Mesothelial cell of epicardium (in vitro differentiated cells): ENCODE measurements around the gene SOX6. TPM values are rescaled to one million over a fixed set of nuclear protein-coding genes. Genes with fewer than 3 reads are reported as not detected.
A peak's percentile ranks its signal among the peaks of the same experiment; 100 is the strongest.
"Not testable (repeated sequence)": the region's sequence is repeated elsewhere in the genome, so short reads cannot be mapped to it uniquely, and the experiment has no call there.

ENCODE experiments used
- DNase-seq, 2 experiments: peaks; one replicate each; pipeline ENCODE4 v3.0.0; 2021; ENCODE audit warnings: low spot score in 2 of 2; ENCODE audit not compliant: unreplicated experiment in 2 of 2
- H3K27ac Mint-ChIP-seq: 2 replicates; pipeline ENCODE4 v1.8.0; 2021; ENCODE audit warnings: mixed read lengths
- H3K27me3 Mint-ChIP-seq: 2 replicates; pipeline ENCODE4 v1.8.0; 2021; ENCODE audit warnings: low read depth, mixed read lengths
- H3K36me3 Mint-ChIP-seq: 2 replicates; pipeline ENCODE4 v1.8.0; 2021; ENCODE audit warnings: mixed read lengths
- H3K4me1 Mint-ChIP-seq: 2 replicates; pipeline ENCODE4 v1.8.0; 2021; ENCODE audit warnings: mixed read lengths
- H3K4me3 Mint-ChIP-seq: 2 replicates; pipeline ENCODE4 v1.8.0; 2021; ENCODE audit warnings: mild to moderate bottlenecking, moderate library complexity, mixed read lengths
- H3K9me3 Mint-ChIP-seq: 2 replicates; pipeline ENCODE4 v1.8.0; 2021; ENCODE audit warnings: mixed read lengths
- CTCF ChIP-seq: fragments of 200-600 bp; sonication (generic); IDR thresholded peaks from one replicate; pipeline ENCODE4 v1.5.0; 2021; ENCODE audit warnings: antibody characterized with exemption; ENCODE audit not compliant: unreplicated experiment
- total RNA-seq: library from RNA; stranded (reverse); gene quantifications from 3 replicates; pipeline ENCODE4 v1.2.1, GENCODE V29; 2021

The SOX6 gene
- total RNA-seq, 1 donor from 2014 or later = 46.4 TPM

DNA sequence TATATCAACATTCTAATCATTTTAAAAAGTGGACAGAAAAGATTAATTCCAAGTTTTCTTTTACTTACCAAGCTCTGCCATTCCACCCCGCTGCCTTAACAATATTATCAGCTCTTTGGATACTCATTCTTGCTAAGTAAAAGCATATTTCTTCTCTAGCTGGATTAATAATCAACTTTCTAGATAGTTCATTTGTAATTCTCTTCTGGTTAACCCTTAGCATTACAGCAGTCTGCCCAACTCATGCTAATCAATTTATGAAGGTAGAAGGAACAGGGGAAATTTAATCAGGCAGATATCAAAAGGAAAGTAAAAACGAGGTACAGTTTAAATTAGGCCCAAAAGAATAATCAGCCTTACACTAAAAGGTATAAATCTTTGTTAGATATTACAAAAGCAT lies 41.0 kb upstream of the SOX6 start:
- no peak overlapping the region for H3K27ac Mint-ChIP-seq
- peaks cover 22% of the 10 kb centered on the region for H3K4me1 Mint-ChIP-seq
- DNase-seq = no peak
- H3K9me3 Mint-ChIP-seq = no peaks in the 10 kb centered on the region
- no peak for TF ChIP-seq CTCF
- no peak overlapping the region for H3K4me3 Mint-ChIP-seq
- no peaks in the 10 kb centered on the region for H3K27me3 Mint-ChIP-seq
- H3K36me3 Mint-ChIP-seq = no peaks in the 10 kb centered on the region

DNA sequence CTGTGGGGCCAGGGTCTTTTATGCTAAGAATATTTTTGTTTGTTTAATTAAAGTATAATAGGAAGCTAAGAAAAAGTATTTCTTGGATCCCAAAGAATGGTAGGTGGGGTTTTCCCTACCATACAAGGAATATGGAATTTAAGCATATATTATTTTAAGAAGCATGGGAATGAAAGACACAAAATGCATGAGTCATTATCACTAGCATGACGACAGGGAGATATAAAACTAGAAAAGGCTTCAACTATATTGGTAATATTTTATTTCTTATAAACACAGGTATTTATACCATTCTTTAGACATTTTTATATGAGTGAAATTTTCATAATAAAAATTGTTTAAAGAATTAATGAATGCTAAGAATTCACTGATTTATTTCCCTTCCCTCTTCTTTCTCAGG lies 39.3 kb upstream of the SOX6 start:
- no peak for TF ChIP-seq CTCF
- H3K9me3 Mint-ChIP-seq = peaks cover 6% of the 10 kb centered on the region
- H3K36me3 Mint-ChIP-seq = peaks cover 2% of the 10 kb centered on the region
- no peak for DNase-seq
- H3K27ac Mint-ChIP-seq = no peak overlapping the region
- no peaks in the 10 kb centered on the region for H3K27me3 Mint-ChIP-seq
- H3K4me3 Mint-ChIP-seq = no peak overlapping the region
- peaks cover 24% of the 10 kb centered on the region for H3K4me1 Mint-ChIP-seq

DNA sequence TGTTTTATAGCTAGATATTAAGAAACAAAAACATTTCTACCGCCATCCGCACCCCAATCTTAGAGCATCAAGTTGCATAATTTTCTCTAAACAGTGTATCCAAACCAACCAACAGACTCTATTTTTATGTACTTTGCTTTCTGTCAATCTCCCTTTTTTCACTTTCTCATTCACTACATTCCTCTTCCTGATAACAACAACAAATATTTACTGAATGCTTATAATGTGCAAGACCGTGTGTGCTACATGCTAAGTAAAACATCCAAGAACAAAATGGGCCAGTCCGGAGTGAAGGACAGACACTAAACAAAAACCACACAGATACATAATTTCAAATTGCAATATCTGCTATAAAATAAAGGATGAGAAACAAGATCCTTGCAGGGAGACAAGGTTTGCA lies 38.6 kb upstream of the SOX6 start:
- Mint-ChIP-seq H3K36me3 (peaks cover 8% of the 10 kb centered on the region), H3K4me3 (no peak overlapping the region), H3K27ac (no peak overlapping the region), H3K9me3 (peaks cover 6% of the 10 kb centered on the region), H3K4me1 (peaks cover 24% of the 10 kb centered on the region), H3K27me3 (no peaks in the 10 kb centered on the region)
- no peak for DNase-seq
- no peak for TF ChIP-seq CTCF

DNA sequence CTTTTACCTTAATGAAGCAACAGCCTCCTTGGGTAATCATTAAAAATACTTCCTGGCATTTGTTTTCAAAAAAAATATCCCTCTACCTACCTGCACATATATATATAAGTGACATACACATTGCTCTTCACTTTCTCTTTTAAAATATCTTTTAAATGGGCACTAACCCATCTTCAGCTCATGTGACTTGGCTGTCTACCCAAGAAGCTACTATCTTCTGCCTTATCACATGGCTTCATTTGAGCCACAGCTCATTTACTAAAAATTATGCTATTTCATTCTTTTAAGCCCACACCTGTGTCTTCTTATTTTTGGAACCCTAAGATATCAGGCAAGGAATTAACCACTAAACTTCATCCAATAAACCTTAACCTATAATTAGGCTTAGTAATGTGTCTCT lies 37.0 kb upstream of the SOX6 start:
- no peak for DNase-seq
- H3K9me3 Mint-ChIP-seq = peaks cover 6% of the 10 kb centered on the region
- no peak overlapping the region for H3K4me3 Mint-ChIP-seq
- no peak for TF ChIP-seq CTCF
- H3K27me3 Mint-ChIP-seq = no peaks in the 10 kb centered on the region
- no peak overlapping the region for H3K27ac Mint-ChIP-seq
- peaks cover 9% of the 10 kb centered on the region for H3K36me3 Mint-ChIP-seq
- H3K4me1 Mint-ChIP-seq = peaks cover 24% of the 10 kb centered on the region

DNA sequence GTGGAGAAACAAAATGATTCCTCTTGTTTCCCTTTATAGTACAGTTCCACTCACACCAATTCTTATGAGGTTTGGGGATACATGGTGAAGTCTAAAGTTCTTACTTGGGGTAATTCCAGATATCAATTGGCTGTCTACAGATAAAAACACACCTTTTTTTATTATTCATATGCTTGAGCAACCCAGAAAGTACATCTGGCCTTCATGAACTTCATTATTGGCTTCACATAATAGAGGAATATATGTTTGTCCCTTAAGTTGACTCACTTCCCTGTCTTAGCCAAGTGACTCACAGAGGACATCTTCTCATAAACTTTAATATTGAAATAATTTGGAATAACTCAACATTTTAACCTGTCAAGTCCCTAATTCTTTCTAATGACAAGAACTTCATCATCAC lies 36.3 kb upstream of the SOX6 start:
- Mint-ChIP-seq H3K4me1 (peaks cover 22% of the 10 kb centered on the region), H3K27me3 (no peaks in the 10 kb centered on the region), H3K9me3 (peaks cover 6% of the 10 kb centered on the region), H3K27ac (peak overlapping the region; percentile 12), H3K36me3 (peaks cover 9% of the 10 kb centered on the region), H3K4me3 (no peak overlapping the region)
- DNase-seq = no peak
- TF ChIP-seq CTCF = no peak

DNA sequence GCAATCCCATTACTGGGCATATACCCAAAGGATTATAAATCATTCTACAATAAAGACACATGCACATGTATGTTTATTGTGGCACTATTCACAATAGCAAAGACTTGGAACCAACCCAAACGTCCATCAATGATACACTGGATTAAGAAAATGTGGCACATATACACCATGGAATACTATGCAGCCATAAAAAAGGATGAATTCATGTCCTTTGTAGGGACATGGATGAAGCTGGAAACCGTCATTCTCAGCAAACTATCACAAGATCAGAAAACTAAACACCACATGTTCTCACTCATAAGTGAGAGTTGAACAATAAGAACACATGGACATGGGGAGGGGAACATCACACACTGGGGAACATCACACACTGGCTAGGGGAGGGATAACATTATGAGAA lies 34.5 kb upstream of the SOX6 start:
- DNase-seq, H3K27ac Mint-ChIP-seq, H3K4me3 Mint-ChIP-seq, H3K9me3 Mint-ChIP-seq, H3K36me3 Mint-ChIP-seq, H3K27me3 Mint-ChIP-seq: not testable (repeated sequence)
- peaks cover 19% of the 10 kb centered on the region for H3K4me1 Mint-ChIP-seq
